OCI-LY3 (cell line): Measurements from ENCODE around the gene HPCAL1.

ENCODE experiments used
- EZH2phosphoT487 ChIP-seq: fragments of 200-600 bp; shearing (Covaris generic); IDR thresholded peaks from 2 replicates; pipeline ENCODE4 v1.6.1; 2018; ENCODE audit warnings: antibody characterized with exemption, mixed run types, low read depth
- TF ChIP-seq, protein P1 (sequence below): fragments of 200-600, 300-600 bp; sonication (generic); IDR thresholded peaks from 2 replicates; pipeline ENCODE4 v1.5.1; 2014; ENCODE audit warnings: antibody characterized with exemption, low read length, low read depth

DNA sequence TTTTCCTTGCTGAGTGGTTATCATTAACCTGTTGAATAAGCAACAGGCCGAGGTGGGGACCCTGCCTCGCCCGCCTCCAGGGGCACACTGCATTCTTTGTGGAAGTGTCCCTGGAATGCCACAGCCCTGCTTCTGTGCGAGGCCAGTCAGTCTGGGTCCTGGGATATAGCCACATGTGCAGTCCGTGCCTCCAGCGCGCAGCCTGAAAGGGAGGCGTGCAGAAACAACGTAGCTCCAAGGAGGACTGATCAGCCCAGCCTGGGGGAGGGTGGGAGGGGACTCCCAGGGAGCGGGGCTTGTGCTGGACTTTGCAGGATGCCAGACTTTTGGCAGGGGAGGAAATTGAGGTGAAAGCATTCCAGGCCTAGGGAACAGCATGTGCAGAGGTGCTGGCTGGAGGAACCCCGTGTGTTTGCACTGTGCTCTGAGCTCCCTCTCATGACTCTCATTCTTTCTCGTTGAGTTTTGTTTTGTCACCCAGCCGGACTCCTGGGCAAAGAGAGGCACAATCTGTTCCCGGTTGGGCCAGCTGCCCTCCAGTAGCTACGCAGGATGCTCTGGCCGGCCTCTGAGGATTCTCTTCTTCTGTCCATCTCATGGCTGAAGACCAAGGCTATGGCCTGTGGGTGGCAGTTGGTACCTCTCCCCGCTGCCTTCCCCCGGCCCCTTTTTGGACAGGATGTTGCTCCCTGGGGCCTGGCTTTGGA, 39.7 kb downstream of the HPCAL1 start:
- TF ChIP-seq EZH2phosphoT487: no peak
- TF ChIP-seq, protein P1, sequence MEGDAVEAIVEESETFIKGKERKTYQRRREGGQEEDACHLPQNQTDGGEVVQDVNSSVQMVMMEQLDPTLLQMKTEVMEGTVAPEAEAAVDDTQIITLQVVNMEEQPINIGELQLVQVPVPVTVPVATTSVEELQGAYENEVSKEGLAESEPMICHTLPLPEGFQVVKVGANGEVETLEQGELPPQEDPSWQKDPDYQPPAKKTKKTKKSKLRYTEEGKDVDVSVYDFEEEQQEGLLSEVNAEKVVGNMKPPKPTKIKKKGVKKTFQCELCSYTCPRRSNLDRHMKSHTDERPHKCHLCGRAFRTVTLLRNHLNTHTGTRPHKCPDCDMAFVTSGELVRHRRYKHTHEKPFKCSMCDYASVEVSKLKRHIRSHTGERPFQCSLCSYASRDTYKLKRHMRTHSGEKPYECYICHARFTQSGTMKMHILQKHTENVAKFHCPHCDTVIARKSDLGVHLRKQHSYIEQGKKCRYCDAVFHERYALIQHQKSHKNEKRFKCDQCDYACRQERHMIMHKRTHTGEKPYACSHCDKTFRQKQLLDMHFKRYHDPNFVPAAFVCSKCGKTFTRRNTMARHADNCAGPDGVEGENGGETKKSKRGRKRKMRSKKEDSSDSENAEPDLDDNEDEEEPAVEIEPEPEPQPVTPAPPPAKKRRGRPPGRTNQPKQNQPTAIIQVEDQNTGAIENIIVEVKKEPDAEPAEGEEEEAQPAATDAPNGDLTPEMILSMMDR: no peak
